PC-9 (cell line): ENCODE data around the gene NR1I2. TPM values are rescaled to one million over a fixed set of nuclear protein-coding genes. Genes with fewer than 3 reads are reported as not detected.

Experiments
- BruUV-seq: library from RNA; stranded (reverse); fragments of 400-500 nt; replicated peaks from 2 replicates; lab custom pipeline; 2021; lab: Mats Ljungman, UMichigan
- CTCF ChIA-PET: fragments of 300-600 bp; sonication (Branson Sonifier 250); formaldehyde crosslinking; loops from one replicate; lab custom pipeline; 2022; ENCODE audit warnings: antibody characterized with exemption; lab: Charles Lee
- POLR2A ChIA-PET: fragments of 300-600 bp; sonication (Branson Sonifier 250); formaldehyde crosslinking; loops from one replicate; lab custom pipeline; 2022; ENCODE audit warnings: antibody characterized with exemption; ENCODE audit not compliant: unreplicated experiment; lab: Charles Lee
- DNase-seq, 2 experiments: peaks; one replicate each; pipeline versions ENCODE4 v3.0.0 to v3.0.0-alpha.2; 2015 to 2022; ENCODE audit warnings: mixed read lengths in 1 of 2
- H2AFZ ChIP-seq: fragments of 200-600 bp; sonication (generic); 2 replicates; pipeline ENCODE4 v1.8.1; 2017; ENCODE audit warnings: antibody characterized with exemption
- H3F3A ChIP-seq: fragments of 200-600 bp; sonication (generic); 2 replicates; pipeline ENCODE4 v1.8.1; 2017; ENCODE audit warnings: antibody characterized with exemption, mild to moderate bottlenecking, low read depth; ENCODE audit not compliant: insufficient read depth
- H3K27ac ChIP-seq: fragments of 200-600 bp; sonication (generic); 2 replicates; pipeline ENCODE4 v1.6.1; 2016; ENCODE audit warnings: mixed run types
- H3K27me3 ChIP-seq: fragments of 200-600 bp; sonication (generic); 2 replicates; pipeline ENCODE4 v1.6.1; 2016; ENCODE audit warnings: low read depth, mixed run types; ENCODE audit not compliant: insufficient read depth
- H3K36me3 ChIP-seq: fragments of 200-600 bp; sonication (generic); 2 replicates; pipeline ENCODE4 v1.6.1; 2016; ENCODE audit warnings: low read depth, mixed run types
- H3K4me1 ChIP-seq: fragments of 200-600 bp; sonication (generic); replicated peaks from 2 replicates; pipeline ENCODE4 v1.6.1; 2016; ENCODE audit warnings: mixed run types; ENCODE audit not compliant: insufficient read depth
- H3K4me2 ChIP-seq: fragments of 200-600 bp; sonication (generic); 2 replicates; pipeline ENCODE4 v1.6.1; 2017; ENCODE audit warnings: mixed run types
- H3K4me3 ChIP-seq: fragments of 200-600 bp; sonication (generic); 2 replicates; pipeline ENCODE4 v1.6.1; 2016; ENCODE audit warnings: mixed run types
- H3K79me2 ChIP-seq: fragments of 200-600 bp; sonication (generic); 2 replicates; pipeline ENCODE4 v1.6.1; 2017; ENCODE audit warnings: low read depth, mixed run types
- H3K9me2 ChIP-seq: fragments of 200-600 bp; sonication (generic); 2 replicates; pipeline ENCODE4 v1.8.1; 2017; ENCODE audit warnings: mild to moderate bottlenecking; ENCODE audit not compliant: insufficient read depth
- H3K9me3 ChIP-seq: fragments of 200-600 bp; sonication (generic); 2 replicates; pipeline ENCODE4 v1.8.1; 2016; ENCODE audit warnings: low read depth; ENCODE audit not compliant: insufficient read depth
- H4K20me1 ChIP-seq: fragments of 200-600 bp; sonication (generic); 2 replicates; pipeline ENCODE4 v1.8.1; 2017; ENCODE audit not compliant: insufficient read depth
- EZH2 ChIP-seq: fragments of 200-600 bp; sonication (generic); IDR thresholded peaks from 2 replicates; pipeline ENCODE4 v1.8.0; 2017; ENCODE audit warnings: antibody characterized with exemption, low read depth
- intact Hi-C: fragments of 100-400 bp; cut with micrococcal nuclease; formaldehyde crosslinking; loops from one replicate; pipeline ENCODE4 v1.10.0; 2022; ENCODE audit not compliant: unreplicated experiment
- total RNA-seq: library from RNA; stranded (reverse); gene quantifications from 2 replicates; pipeline ENCODE4 v1.2.3, GENCODE V29; 2021
- TF ChIP-seq, protein P1 (sequence below): fragments of 200-600 bp; sonication (generic); conservative IDR thresholded peaks from 2 replicates; pipeline ENCODE4 v1.6.1; 2017; ENCODE audit warnings: mixed run types, antibody characterized with exemption, mild to moderate bottlenecking, moderate library complexity

NR1I2 gene
- total RNA-seq, 1 experiment from 2014 or later, result not detected

DNA sequence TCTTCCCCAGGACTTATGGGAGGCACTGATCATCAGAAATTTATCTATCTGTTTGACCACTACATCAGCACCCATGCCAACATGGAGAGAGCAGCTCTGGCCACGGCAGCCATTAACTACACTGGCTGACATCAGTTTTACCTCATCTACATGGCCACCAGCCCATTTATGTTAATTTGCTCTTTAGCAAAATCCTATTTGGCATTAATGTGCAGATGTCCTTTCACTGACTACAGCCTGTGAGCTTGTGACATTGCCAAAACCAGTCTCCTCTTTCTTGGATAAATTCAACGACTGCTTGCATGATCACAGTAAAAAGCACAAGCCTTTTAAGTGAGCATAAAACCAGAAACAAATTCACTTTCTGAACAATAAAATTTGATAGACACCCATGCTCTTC lies 47.5 kb downstream of the NR1I2 start:
- Histone ChIP-seq H4K20me1 (no peaks in the 10 kb centered on the region), H3K27ac (no peak overlapping the region), H3K4me2 (no peak overlapping the region), H2AFZ (no peak overlapping the region), H3K36me3 (peaks cover 9% of the 10 kb centered on the region; the same call in 1 of the 2 replicates), H3K79me2 (no peaks in the 10 kb centered on the region), H3K9me3 (no peaks in the 10 kb centered on the region), H3K27me3 (no peaks in the 10 kb centered on the region), H3K4me1 (no peaks in the 10 kb centered on the region), H3K4me3 (no peak overlapping the region), H3K9me2 (no peaks in the 10 kb centered on the region), H3F3A (peaks cover 6% of the 10 kb centered on the region; the same call in 1 of the 2 replicates)
- ChIA-PET CTCF (no interaction called here), POLR2A (no interaction called here)
- BruUV-seq, result no TSS peak
- TF ChIP-seq, protein P1, sequence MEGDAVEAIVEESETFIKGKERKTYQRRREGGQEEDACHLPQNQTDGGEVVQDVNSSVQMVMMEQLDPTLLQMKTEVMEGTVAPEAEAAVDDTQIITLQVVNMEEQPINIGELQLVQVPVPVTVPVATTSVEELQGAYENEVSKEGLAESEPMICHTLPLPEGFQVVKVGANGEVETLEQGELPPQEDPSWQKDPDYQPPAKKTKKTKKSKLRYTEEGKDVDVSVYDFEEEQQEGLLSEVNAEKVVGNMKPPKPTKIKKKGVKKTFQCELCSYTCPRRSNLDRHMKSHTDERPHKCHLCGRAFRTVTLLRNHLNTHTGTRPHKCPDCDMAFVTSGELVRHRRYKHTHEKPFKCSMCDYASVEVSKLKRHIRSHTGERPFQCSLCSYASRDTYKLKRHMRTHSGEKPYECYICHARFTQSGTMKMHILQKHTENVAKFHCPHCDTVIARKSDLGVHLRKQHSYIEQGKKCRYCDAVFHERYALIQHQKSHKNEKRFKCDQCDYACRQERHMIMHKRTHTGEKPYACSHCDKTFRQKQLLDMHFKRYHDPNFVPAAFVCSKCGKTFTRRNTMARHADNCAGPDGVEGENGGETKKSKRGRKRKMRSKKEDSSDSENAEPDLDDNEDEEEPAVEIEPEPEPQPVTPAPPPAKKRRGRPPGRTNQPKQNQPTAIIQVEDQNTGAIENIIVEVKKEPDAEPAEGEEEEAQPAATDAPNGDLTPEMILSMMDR, result no peak
- no peak for TF ChIP-seq EZH2
- intact Hi-C loops, result no loop called here
- no peak for DNase-seq

DNA sequence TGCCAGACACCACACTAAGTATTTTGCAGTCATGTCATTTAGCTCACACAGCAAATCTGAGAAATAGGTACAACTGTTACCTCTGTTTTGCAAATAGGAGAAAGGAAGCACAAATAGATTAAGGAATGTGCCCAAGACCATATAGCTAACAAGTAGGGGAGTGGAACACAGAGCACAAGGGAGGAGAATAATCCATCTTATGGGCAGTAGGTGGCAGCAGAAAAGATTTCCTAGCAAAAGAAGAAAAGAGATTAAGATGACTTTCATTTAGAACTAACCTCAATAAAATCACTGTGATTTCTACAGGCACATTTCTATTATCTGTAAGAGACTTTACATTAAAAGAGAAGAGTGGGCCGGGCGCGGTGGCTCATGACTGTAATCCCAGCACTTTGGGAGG lies 49.1 kb downstream of the NR1I2 start:
- Histone ChIP-seq H3K9me2 (no peaks in the 10 kb centered on the region), H2AFZ (no peak overlapping the region), H3K9me3 (no peaks in the 10 kb centered on the region), H3K27me3 (no peaks in the 10 kb centered on the region), H3K27ac (no peak overlapping the region), H3K36me3 (peaks cover 3% of the 10 kb centered on the region; the same call in 1 of the 2 replicates), H3F3A (no peaks in the 10 kb centered on the region; the same call in 1 of the 2 replicates), H3K79me2 (no peaks in the 10 kb centered on the region), H3K4me2 (no peak overlapping the region), H3K4me3 (no peak overlapping the region), H3K4me1 (no peaks in the 10 kb centered on the region), H4K20me1 (no peaks in the 10 kb centered on the region)
- BruUV-seq, result no TSS peak
- intact Hi-C loops, result loop anchor here (5.0 kb wide), 1 partner anchor 351 kb away; no protein-coding TSS in a partner anchor
- no peak for TF ChIP-seq EZH2
- TF ChIP-seq, protein P1, result no peak; the same call in 1 of the 2 replicates
- DNase-seq, result no peak
- CTCF ChIA-PET, result no interaction called here
- POLR2A ChIA-PET, result interaction anchor here (0.5 kb wide), 1 partner anchor 184 kb away, joined by 4 read pairs; no protein-coding TSS in a partner anchor

DNA sequence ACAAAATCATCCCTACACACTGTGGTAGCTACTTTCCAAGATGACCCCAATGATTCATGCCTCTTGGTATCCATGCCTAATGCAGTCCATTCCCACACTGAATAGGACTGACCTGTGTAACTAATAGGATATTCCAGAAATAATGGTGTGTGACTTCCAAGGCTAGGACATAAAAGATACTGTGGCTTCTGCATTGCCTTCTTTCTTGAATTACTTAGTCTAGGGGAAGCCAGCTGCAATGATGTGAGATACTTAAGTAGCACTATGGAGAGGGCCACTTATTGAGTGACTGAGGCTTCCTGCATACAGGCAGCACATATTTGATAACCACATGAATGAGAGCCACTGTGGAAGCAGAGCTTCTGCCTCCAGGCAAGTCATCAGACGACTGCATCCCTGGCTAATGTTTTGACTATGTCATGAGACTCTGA lies 50.1 kb downstream of the NR1I2 start:
- no peaks in the 10 kb centered on the region; the same call in 1 of the 2 replicates for H3K36me3 ChIP-seq
- BruUV-seq, result no TSS peak
- no peaks in the 10 kb centered on the region for H3K9me3 ChIP-seq
- no peaks in the 10 kb centered on the region; the same call in 1 of the 2 replicates for H3F3A ChIP-seq
- H4K20me1 ChIP-seq, result no peaks in the 10 kb centered on the region
- TF ChIP-seq, protein P1, result no peak
- no peak for TF ChIP-seq EZH2
- no peak overlapping the region for H3K4me3 ChIP-seq
- no peak overlapping the region for H3K4me2 ChIP-seq
- DNase-seq, result no peak
- no peak overlapping the region for H3K27ac ChIP-seq
- no peaks in the 10 kb centered on the region for H3K4me1 ChIP-seq
- H2AFZ ChIP-seq, result no peak overlapping the region
- POLR2A ChIA-PET, result interaction anchor here (0.6 kb wide), 1 partner anchor 502 kb away, joined by 9 read pairs; no protein-coding TSS in a partner anchor
- intact Hi-C loops, result loop anchor here (5.0 kb wide), 1 partner anchor 350 kb away; no protein-coding TSS in a partner anchor
- no peaks in the 10 kb centered on the region for H3K27me3 ChIP-seq
- CTCF ChIA-PET, result no interaction called here
- no peaks in the 10 kb centered on the region for H3K9me2 ChIP-seq
- H3K79me2 ChIP-seq, result no peaks in the 10 kb centered on the region
